ENCODE results near the gene ALKBH4.
"Not testable (repeated sequence)": the region's sequence is repeated elsewhere in the genome, so short reads cannot be mapped to it uniquely, and the experiment has no call there.

The ALKBH4 gene

GRCh38 chr7:102426268-102427018 is 38.2 kb downstream of the ALKBH4 start:
- peak; percentile 78 for DNase-seq

GRCh38 chr7:102425639-102426267 is 38.9 kb downstream of the ALKBH4 start:
- DNase-seq = peak; percentile 91

- DNase-seq = no peak
Measured at GRCh38 chr7:102424787-102425218, 39.9 kb downstream of the ALKBH4 start.

GRCh38 chr7:102424129-102424551 is 40.5 kb downstream of the ALKBH4 start:
- no peak for DNase-seq

- no peak for DNase-seq
Measured at GRCh38 chr7:102421706-102422240, 42.9 kb downstream of the ALKBH4 start.

GRCh38 chr7:102418592-102418991 is 46.1 kb downstream of the ALKBH4 start:
- no peak for DNase-seq

- DNase-seq = peak; percentile 42
Measured at GRCh38 chr7:102417105-102417504, 47.6 kb downstream of the ALKBH4 start.

- peak; percentile 27 for DNase-seq
Measured at GRCh38 chr7:102416406-102416805, 48.3 kb downstream of the ALKBH4 start.

- DNase-seq = peak; percentile 71
Measured at GRCh38 chr7:102415685-102416225, 48.9 kb downstream of the ALKBH4 start.

- DNase-seq = no peak
Measured at GRCh38 chr7:102413611-102414010, 51.1 kb downstream of the ALKBH4 start.

- no peak for DNase-seq
Measured at GRCh38 chr7:102413091-102413490, 51.6 kb downstream of the ALKBH4 start.

- peak; percentile 55 for DNase-seq
Measured at GRCh38 chr7:102412548-102412947, 52.1 kb downstream of the ALKBH4 start.

GRCh38 chr7:102410918-102411317 is 53.7 kb downstream of the ALKBH4 start:
- no peak for DNase-seq

- no peak for DNase-seq
Measured at GRCh38 chr7:102410123-102410522, 54.5 kb downstream of the ALKBH4 start.

GRCh38 chr7:102409340-102409739 is 55.3 kb downstream of the ALKBH4 start:
- DNase-seq = no peak

GRCh38 chr7:102408530-102408929 is 56.1 kb downstream of the ALKBH4 start:
- DNase-seq = not testable (repeated sequence)

GRCh38 chr7:102407910-102408309 is 56.8 kb downstream of the ALKBH4 start:
- no peak for DNase-seq

All from CD4-positive, alpha-beta T cell treated with Interleukin-21 for 1 hour (primary cell).